HEK293 (cell line): ENCODE results near the gene FYCO1.

Experiments
- CTCF ChIA-PET: fragments of 350-600 bp; formaldehyde crosslinking; extraction: SDS; loops from one replicate; lab custom pipeline; 2021; ENCODE audit warnings: antibody characterized with exemption; lab: Yijun Ruan, JAX
- POLR2A ChIA-PET: fragments of 300-600 bp; formaldehyde crosslinking; extraction: SDS; loops from one replicate; lab custom pipeline; 2020; ENCODE audit warnings: antibody characterized with exemption, inconsistent platforms; lab: Yijun Ruan, JAX
- H3K27ac ChIP-seq: fragments of 200-500 bp; sonication (Bioruptor generic); 2 replicates; pipeline ENCODE4 v1.5.1; 2014; ENCODE audit warnings: low read depth, low read length, control low read depth, inconsistent platforms; ENCODE audit errors: extremely low read depth
- H3K36me3 ChIP-seq, 2 experiments: fragments of 200-500 bp in 1 of 2; sonication (Bioruptor generic) in 1 of 2; 1 replicate in 1 of 2; 2 replicates in 1 of 2; pipeline ENCODE4 v1.5.1; 2014 to 2017; ENCODE audit warnings: inconsistent platforms in 2 of 2, low read length in 2 of 2; ENCODE audit not compliant: control insufficient read depth in 2 of 2, insufficient read depth in 1 of 2
- H3K4me1 ChIP-seq: fragments of 200-500 bp; sonication (Bioruptor generic); 2 replicates; pipeline ENCODE4 v1.5.1; 2014; ENCODE audit warnings: mild to moderate bottlenecking, low read length, inconsistent platforms; ENCODE audit not compliant: control insufficient read depth, insufficient read depth
- H3K4me3 ChIP-seq: 2 replicates; pipeline ENCODE4 v1.5.1; 2011; ENCODE audit warnings: low read depth, mild to moderate bottlenecking, control low read depth, low read length, moderate library complexity
- H3K9me3 ChIP-seq: fragments of 200-500 bp; sonication (Bioruptor generic); 2 replicates; pipeline ENCODE4 v1.5.1; 2014; ENCODE audit warnings: low read depth, low read length, inconsistent platforms; ENCODE audit not compliant: control insufficient read depth, insufficient read depth
- BCL11A ChIP-seq: fragments of 450-650 bp; formaldehyde crosslinking; IDR thresholded peaks from 2 replicates; pipeline ENCODE4 v1.5.1; 2016; ENCODE audit warnings: low read depth, missing biosample characterization, missing genetic modification characterization
- BCL11B ChIP-seq: fragments of 450-650 bp; formaldehyde crosslinking; IDR thresholded peaks from 2 replicates; pipeline ENCODE4 v1.5.1; 2016; ENCODE audit warnings: low read depth, missing biosample characterization, missing genetic modification characterization
- REPIN1 ChIP-seq: fragments of 450-650 bp; formaldehyde crosslinking; IDR thresholded peaks from 2 replicates; pipeline ENCODE4 v1.5.1; 2017; ENCODE audit warnings: missing biosample characterization, missing genetic modification characterization, low read depth
- ZNF114 ChIP-seq: fragments of 450-650 bp; formaldehyde crosslinking; IDR thresholded peaks from 2 replicates; pipeline ENCODE4 v1.5.0; 2017; ENCODE audit warnings: missing biosample characterization, missing genetic modification characterization
- ZNF184 ChIP-seq: fragments of 450-650 bp; IDR thresholded peaks from 2 replicates; pipeline ENCODE4 v1.5.1; 2018; ENCODE audit warnings: missing biosample characterization, mild to moderate bottlenecking, missing genetic modification characterization
- ZNF19 ChIP-seq: fragments of 450-650 bp; formaldehyde crosslinking; IDR thresholded peaks from 2 replicates; pipeline ENCODE4; 2016; ENCODE audit warnings: missing biosample characterization, missing genetic modification characterization, low read depth
- ZNF239 ChIP-seq: fragments of 450-650 bp; formaldehyde crosslinking; IDR thresholded peaks from 2 replicates; pipeline ENCODE4 v1.5.1; 2016; ENCODE audit warnings: missing biosample characterization, missing genetic modification characterization
- ZNF302 ChIP-seq: fragments of 450-650 bp; formaldehyde crosslinking; IDR thresholded peaks from 2 replicates; pipeline ENCODE4 v1.5.1; 2016; ENCODE audit warnings: missing biosample characterization, missing genetic modification characterization, low read depth
- ZNF530 ChIP-seq: fragments of 450-650 bp; formaldehyde crosslinking; IDR thresholded peaks from 2 replicates; pipeline ENCODE4 v1.5.1; 2016; ENCODE audit warnings: low read depth, missing biosample characterization, missing genetic modification characterization
- ZNF629 ChIP-seq: fragments of 450-650 bp; formaldehyde crosslinking; IDR thresholded peaks from 2 replicates; pipeline ENCODE4 v1.5.1; 2017; ENCODE audit warnings: missing biosample characterization, missing genetic modification characterization
- ZNF747 ChIP-seq: fragments of 450-650 bp; formaldehyde crosslinking; IDR thresholded peaks from 2 replicates; pipeline ENCODE4 v1.5.1; 2016; ENCODE audit warnings: missing biosample characterization, missing genetic modification characterization
- TF ChIP-seq, protein P1 (sequence below): fragments of 450-650 bp; formaldehyde crosslinking; optimal IDR thresholded peaks from 2 replicates; pipeline ENCODE3; 2016; ENCODE audit warnings: missing biosample characterization, mild to moderate bottlenecking, missing genetic modification characterization
- TF ChIP-seq, protein P2 (sequence below): fragments of 450-650 bp; formaldehyde crosslinking; IDR thresholded peaks from 2 replicates; pipeline ENCODE4 v1.5.1; 2016; ENCODE audit warnings: missing biosample characterization, missing genetic modification characterization
- TF ChIP-seq, protein P3 (sequence below): sonication (generic); formaldehyde crosslinking; IDR thresholded peaks from 2 replicates; pipeline ENCODE4 v1.8.1; 2022; ENCODE audit warnings: mild to moderate bottlenecking, moderate library complexity, missing genetic modification reagents
- TF ChIP-seq, protein P4 (sequence below): fragments of 450-650 bp; formaldehyde crosslinking; IDR thresholded peaks from 2 replicates; pipeline ENCODE4 v1.5.1; 2016; ENCODE audit warnings: missing biosample characterization, missing genetic modification characterization
- TF ChIP-seq, protein P5 (sequence below): fragments of 450-650 bp; formaldehyde crosslinking; IDR thresholded peaks from 2 replicates; pipeline ENCODE4; 2016; ENCODE audit warnings: missing biosample characterization, missing genetic modification characterization
- TF ChIP-seq, protein P6 (sequence below): fragments of 450-650 bp; formaldehyde crosslinking; IDR thresholded peaks from 2 replicates; pipeline ENCODE4 v1.5.1; 2016; ENCODE audit warnings: missing biosample characterization, missing genetic modification characterization
- TF ChIP-seq, protein P7 (sequence below): IDR thresholded peaks from 2 replicates; pipeline ENCODE4 v1.6.1; 2011; ENCODE audit warnings: mild to moderate bottlenecking, low read depth, low read length, borderline replicate concordance
- TF ChIP-seq, protein P8 (sequence below): fragments of 450-650 bp; formaldehyde crosslinking; IDR thresholded peaks from 2 replicates; pipeline ENCODE4 v1.5.1; 2016; ENCODE audit warnings: missing biosample characterization, missing genetic modification characterization, low read depth

FYCO1 gene

DNA sequence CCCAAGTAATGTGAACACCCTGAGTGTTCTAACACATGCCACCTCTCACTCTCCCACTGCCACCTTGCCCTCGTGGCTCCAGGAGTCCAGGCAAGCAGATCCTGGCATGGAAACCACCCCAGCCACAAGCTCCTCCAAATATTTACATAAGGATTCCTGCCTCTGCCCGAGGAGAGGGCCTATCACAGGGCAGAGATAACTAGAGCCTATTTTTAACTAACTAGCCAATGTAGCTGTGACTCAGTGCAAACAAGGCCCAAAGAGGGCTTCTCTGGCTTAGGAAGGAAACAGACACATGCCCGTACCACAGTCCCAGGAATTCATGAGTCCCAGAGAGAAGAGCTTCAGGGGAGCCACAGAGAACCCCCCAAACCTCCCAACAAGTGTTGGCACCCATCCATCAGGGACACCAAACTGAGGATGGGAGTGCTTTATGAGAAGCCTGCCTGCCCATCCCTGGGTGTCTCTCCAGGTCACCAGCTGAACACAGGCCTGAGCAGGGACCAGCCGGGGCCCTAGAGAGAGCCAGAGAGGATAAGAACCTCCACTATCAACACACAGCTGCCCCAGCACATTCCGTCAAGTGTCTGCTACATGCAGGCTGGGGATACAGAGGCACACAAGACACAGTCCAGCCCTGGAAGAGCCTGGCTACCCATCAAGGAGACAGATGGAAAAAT lies 9.2 kb downstream of the FYCO1 start:
- H3K4me1 ChIP-seq, result peaks cover 6% of the 10 kb centered on the region; the same call in 1 of the 2 replicates
- TF ChIP-seq, protein P1, sequence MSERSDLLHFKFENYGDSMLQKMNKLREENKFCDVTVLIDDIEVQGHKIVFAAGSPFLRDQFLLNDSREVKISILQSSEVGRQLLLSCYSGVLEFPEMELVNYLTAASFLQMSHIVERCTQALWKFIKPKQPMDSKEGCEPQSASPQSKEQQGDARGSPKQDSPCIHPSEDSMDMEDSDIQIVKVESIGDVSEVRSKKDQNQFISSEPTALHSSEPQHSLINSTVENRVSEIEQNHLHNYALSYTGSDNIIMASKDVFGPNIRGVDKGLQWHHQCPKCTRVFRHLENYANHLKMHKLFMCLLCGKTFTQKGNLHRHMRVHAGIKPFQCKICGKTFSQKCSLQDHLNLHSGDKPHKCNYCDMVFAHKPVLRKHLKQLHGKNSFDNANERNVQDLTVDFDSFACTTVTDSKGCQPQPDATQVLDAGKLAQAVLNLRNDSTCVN (tag by site-specific recombination), result no peak
- TF ChIP-seq ZNF629 (tag by site-specific recombination) (no peak), ZNF184 (tag by site-specific recombination) (no peak), REPIN1 (tag by site-specific recombination) (no peak), ZNF239 (no peak), ZNF747 (no peak), ZNF302 (no peak), ZNF530 (no peak), ZNF19 (tag by site-specific recombination) (no peak), BCL11A (tag by site-specific recombination) (no peak), BCL11B (tag by site-specific recombination) (no peak), ZNF114 (tag by site-specific recombination) (no peak)
- TF ChIP-seq, protein P2, sequence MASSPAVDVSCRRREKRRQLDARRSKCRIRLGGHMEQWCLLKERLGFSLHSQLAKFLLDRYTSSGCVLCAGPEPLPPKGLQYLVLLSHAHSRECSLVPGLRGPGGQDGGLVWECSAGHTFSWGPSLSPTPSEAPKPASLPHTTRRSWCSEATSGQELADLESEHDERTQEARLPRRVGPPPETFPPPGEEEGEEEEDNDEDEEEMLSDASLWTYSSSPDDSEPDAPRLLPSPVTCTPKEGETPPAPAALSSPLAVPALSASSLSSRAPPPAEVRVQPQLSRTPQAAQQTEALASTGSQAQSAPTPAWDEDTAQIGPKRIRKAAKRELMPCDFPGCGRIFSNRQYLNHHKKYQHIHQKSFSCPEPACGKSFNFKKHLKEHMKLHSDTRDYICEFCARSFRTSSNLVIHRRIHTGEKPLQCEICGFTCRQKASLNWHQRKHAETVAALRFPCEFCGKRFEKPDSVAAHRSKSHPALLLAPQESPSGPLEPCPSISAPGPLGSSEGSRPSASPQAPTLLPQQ (tag by site-specific recombination), result no peak
- TF ChIP-seq, protein P3, sequence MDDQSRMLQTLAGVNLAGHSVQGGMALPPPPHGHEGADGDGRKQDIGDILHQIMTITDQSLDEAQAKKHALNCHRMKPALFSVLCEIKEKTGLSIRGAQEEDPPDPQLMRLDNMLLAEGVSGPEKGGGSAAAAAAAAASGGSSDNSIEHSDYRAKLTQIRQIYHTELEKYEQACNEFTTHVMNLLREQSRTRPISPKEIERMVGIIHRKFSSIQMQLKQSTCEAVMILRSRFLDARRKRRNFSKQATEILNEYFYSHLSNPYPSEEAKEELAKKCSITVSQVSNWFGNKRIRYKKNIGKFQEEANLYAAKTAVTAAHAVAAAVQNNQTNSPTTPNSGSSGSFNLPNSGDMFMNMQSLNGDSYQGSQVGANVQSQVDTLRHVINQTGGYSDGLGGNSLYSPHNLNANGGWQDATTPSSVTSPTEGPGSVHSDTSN (CRISPR knock-in tag), result no peak
- TF ChIP-seq, protein P4, sequence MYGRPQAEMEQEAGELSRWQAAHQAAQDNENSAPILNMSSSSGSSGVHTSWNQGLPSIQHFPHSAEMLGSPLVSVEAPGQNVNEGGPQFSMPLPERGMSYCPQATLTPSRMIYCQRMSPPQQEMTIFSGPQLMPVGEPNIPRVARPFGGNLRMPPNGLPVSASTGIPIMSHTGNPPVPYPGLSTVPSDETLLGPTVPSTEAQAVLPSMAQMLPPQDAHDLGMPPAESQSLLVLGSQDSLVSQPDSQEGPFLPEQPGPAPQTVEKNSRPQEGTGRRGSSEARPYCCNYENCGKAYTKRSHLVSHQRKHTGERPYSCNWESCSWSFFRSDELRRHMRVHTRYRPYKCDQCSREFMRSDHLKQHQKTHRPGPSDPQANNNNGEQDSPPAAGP (tag by site-specific recombination), result no peak
- TF ChIP-seq, protein P5, sequence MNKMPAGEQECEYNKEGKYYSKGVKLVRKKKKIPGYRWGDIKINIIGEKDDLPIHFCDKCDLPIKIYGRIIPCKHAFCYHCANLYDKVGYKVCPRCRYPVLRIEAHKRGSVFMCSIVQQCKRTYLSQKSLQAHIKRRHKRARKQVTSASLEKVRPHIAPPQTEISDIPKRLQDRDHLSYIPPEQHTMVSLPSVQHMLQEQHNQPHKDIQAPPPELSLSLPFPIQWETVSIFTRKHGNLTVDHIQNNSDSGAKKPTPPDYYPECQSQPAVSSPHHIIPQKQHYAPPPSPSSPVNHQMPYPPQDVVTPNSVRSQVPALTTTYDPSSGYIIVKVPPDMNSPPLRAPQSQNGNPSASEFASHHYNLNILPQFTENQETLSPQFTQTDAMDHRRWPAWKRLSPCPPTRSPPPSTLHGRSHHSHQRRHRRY, result no peak
- TF ChIP-seq, protein P6, sequence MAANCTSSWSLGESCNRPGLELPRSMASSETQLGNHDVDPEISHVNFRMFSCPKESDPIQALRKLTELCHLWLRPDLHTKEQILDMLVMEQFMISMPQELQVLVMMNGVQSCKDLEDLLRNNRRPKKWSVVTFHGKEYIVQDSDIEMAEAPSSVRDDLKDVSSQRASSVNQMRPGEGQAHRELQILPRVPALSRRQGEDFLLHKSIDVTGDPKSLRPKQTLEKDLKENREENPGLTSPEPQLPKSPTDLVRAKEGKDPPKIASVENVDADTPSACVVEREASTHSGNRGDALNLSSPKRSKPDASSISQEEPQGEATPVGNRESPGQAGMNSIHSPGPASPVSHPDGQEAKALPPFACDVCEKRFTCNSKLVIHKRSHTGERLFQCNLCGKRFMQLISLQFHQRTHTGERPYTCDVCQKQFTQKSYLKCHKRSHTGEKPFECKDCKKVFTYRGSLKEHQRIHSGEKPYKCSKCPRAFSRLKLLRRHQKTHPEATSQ (tag by site-specific recombination), result no peak
- TF ChIP-seq, protein P7, sequence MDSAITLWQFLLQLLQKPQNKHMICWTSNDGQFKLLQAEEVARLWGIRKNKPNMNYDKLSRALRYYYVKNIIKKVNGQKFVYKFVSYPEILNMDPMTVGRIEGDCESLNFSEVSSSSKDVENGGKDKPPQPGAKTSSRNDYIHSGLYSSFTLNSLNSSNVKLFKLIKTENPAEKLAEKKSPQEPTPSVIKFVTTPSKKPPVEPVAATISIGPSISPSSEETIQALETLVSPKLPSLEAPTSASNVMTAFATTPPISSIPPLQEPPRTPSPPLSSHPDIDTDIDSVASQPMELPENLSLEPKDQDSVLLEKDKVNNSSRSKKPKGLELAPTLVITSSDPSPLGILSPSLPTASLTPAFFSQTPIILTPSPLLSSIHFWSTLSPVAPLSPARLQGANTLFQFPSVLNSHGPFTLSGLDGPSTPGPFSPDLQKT, result no peak
- TF ChIP-seq, protein P8, sequence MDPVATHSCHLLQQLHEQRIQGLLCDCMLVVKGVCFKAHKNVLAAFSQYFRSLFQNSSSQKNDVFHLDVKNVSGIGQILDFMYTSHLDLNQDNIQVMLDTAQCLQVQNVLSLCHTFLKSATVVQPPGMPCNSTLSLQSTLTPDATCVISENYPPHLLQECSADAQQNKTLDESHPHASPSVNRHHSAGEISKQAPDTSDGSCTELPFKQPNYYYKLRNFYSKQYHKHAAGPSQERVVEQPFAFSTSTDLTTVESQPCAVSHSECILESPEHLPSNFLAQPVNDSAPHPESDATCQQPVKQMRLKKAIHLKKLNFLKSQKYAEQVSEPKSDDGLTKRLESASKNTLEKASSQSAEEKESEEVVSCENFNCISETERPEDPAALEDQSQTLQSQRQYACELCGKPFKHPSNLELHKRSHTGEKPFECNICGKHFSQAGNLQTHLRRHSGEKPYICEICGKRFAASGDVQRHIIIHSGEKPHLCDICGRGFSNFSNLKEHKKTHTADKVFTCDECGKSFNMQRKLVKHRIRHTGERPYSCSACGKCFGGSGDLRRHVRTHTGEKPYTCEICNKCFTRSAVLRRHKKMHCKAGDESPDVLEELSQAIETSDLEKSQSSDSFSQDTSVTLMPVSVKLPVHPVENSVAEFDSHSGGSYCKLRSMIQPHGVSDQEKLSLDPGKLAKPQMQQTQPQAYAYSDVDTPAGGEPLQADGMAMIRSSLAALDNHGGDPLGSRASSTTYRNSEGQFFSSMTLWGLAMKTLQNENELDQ, result no peak
- H3K9me3 ChIP-seq, result no peaks in the 10 kb centered on the region
- H3K27ac ChIP-seq, result no peak overlapping the region
- no peak overlapping the region for H3K4me3 ChIP-seq
- H3K36me3 ChIP-seq, result peaks cover 0 to 44% of the 10 kb centered on the region in 2 experiments; a peak in 1 of 3 replicates
- ChIA-PET CTCF (no interaction called here), POLR2A (no interaction called here)
